H9 (cell line): ENCODE results near the gene BLMH. TPM values are rescaled to one million over a fixed set of nuclear protein-coding genes. Genes with fewer than 3 reads are reported as not detected.
"Not testable (repeated sequence)": the region's sequence is repeated elsewhere in the genome, so short reads cannot be mapped to it uniquely, and the experiment has no call there.

Experiments
- DNase-seq: peaks from one replicate; pipeline ENCODE4 v3.0.0-alpha.2; 2017
- H2AFZ ChIP-seq: one replicate; pipeline ENCODE4 v1.6.1; 2013; ENCODE audit warnings: mild to moderate bottlenecking, low read length, control low read depth, moderate library complexity
- H2AK5ac ChIP-seq: 2 replicates; pipeline ENCODE4 v1.6.1; 2013; ENCODE audit warnings: low read length, control low read depth, mixed read lengths; ENCODE audit not compliant: insufficient read length
- H2BK120ac ChIP-seq: one replicate; pipeline ENCODE4 v1.6.1; 2013; ENCODE audit warnings: low read depth, mild to moderate bottlenecking, low read length, control low read depth, inconsistent platforms; ENCODE audit not compliant: poor library complexity, severe bottlenecking
- H2BK12ac ChIP-seq: 2 replicates; pipeline ENCODE4 v1.6.1; 2013; ENCODE audit warnings: low read length, control low read depth, mixed read lengths, low read depth; ENCODE audit not compliant: insufficient read length
- H2BK15ac ChIP-seq: 2 replicates; pipeline ENCODE4 v1.6.1; 2013; ENCODE audit warnings: low read depth, low read length, control low read depth
- H2BK20ac ChIP-seq: one replicate; pipeline ENCODE4 v1.6.1; 2013; ENCODE audit warnings: low read depth, mild to moderate bottlenecking, low read length, control low read depth, inconsistent platforms; ENCODE audit not compliant: poor library complexity, severe bottlenecking
- H2BK5ac ChIP-seq: 2 replicates; pipeline ENCODE4 v1.6.1; 2013; ENCODE audit warnings: low read length, control low read depth, mixed read lengths; ENCODE audit not compliant: insufficient read length
- H3K14ac ChIP-seq: 2 replicates; pipeline ENCODE4 v1.6.1; 2013; ENCODE audit warnings: low read length, control low read depth; ENCODE audit not compliant: insufficient read depth
- H3K18ac ChIP-seq: 2 replicates; pipeline ENCODE4 v1.6.1; 2013; ENCODE audit warnings: low read depth, mild to moderate bottlenecking, mixed read lengths, low read length, control low read depth; ENCODE audit not compliant: insufficient read length
- H3K23ac ChIP-seq: 2 replicates; pipeline ENCODE4 v1.6.1; 2013; ENCODE audit warnings: low read length, control low read depth, mixed read lengths, low read depth; ENCODE audit not compliant: insufficient read length
- H3K23me2 ChIP-seq: 2 replicates; pipeline ENCODE4 v1.6.1; 2013; ENCODE audit warnings: low read depth, mild to moderate bottlenecking, mixed read lengths, low read length, control low read depth; ENCODE audit not compliant: insufficient read length, poor library complexity, severe bottlenecking
- H3K27ac ChIP-seq: 2 replicates; pipeline ENCODE4 v1.5.1; 2013; ENCODE audit warnings: low read length, control low read depth, mixed read lengths, low read depth; ENCODE audit not compliant: insufficient read length
- H3K27me3 ChIP-seq: 2 replicates; pipeline ENCODE4 v1.6.1; 2013; ENCODE audit warnings: low read length, control low read depth, inconsistent platforms; ENCODE audit not compliant: insufficient read depth
- H3K4ac ChIP-seq: 2 replicates; pipeline ENCODE4 v1.6.1; 2013; ENCODE audit warnings: low read depth, mild to moderate bottlenecking, control low read depth, inconsistent platforms, low read length, moderate library complexity
- H3K4me1 ChIP-seq: 2 replicates; pipeline ENCODE4 v1.6.1; 2013; ENCODE audit warnings: low read length, control low read depth, inconsistent platforms; ENCODE audit not compliant: insufficient read depth
- H3K4me2 ChIP-seq: 2 replicates; pipeline ENCODE4 v1.6.1; 2013; ENCODE audit warnings: low read length, control low read depth, mixed read lengths; ENCODE audit not compliant: insufficient read length, insufficient read depth
- H3K56ac ChIP-seq: 2 replicates; pipeline ENCODE4 v1.6.1; 2013; ENCODE audit warnings: low read depth, mild to moderate bottlenecking, mixed read lengths, low read length, control low read depth; ENCODE audit not compliant: insufficient read length
- H3K79me1 ChIP-seq: 2 replicates; pipeline ENCODE4 v1.6.1; 2013; ENCODE audit warnings: low read depth, mild to moderate bottlenecking, moderate library complexity, low read length, control low read depth, inconsistent platforms; ENCODE audit not compliant: insufficient read depth, poor library complexity, severe bottlenecking
- H3K79me2 ChIP-seq: 2 replicates; pipeline ENCODE4 v1.6.1; 2013; ENCODE audit warnings: low read length, control low read depth, inconsistent platforms; ENCODE audit not compliant: insufficient read depth
- H3K9ac ChIP-seq: 2 replicates; pipeline ENCODE4 v1.6.1; 2013; ENCODE audit warnings: low read length, control low read depth, mixed read lengths; ENCODE audit not compliant: insufficient read length; ENCODE audit errors: extremely low read depth
- H3K9me3 ChIP-seq: one replicate; pipeline ENCODE4 v1.6.1; 2013; ENCODE audit warnings: low read depth, low read length, inconsistent platforms; ENCODE audit not compliant: control insufficient read depth
- H3T11ph ChIP-seq: one replicate; pipeline ENCODE4 v1.6.1; 2013; ENCODE audit warnings: mild to moderate bottlenecking, low read length, control low read depth, inconsistent platforms
- H4K20me1 ChIP-seq: one replicate; pipeline ENCODE4 v1.6.1; 2013; ENCODE audit not compliant: control insufficient read depth, insufficient read length, insufficient read depth
- H4K5ac ChIP-seq: 2 replicates; pipeline ENCODE4 v1.6.1; 2013; ENCODE audit warnings: low read depth, mild to moderate bottlenecking, mixed read lengths, low read length, control low read depth; ENCODE audit not compliant: insufficient read length
- H4K8ac ChIP-seq: replicated peaks from 2 replicates; pipeline ENCODE4 v1.6.1; 2013; ENCODE audit warnings: low read length, control low read depth, mixed read lengths, low read depth; ENCODE audit not compliant: insufficient read length
- H4K91ac ChIP-seq: 2 replicates; pipeline ENCODE4 v1.6.1; 2013; ENCODE audit warnings: low read depth, mild to moderate bottlenecking, moderate library complexity, mixed read lengths, low read length, control low read depth; ENCODE audit not compliant: insufficient read length
- H3K27ac Mint-ChIP-seq, 3 experiments: 2 replicates in 2 of 3; 3 replicates in 1 of 3; pipeline ENCODE4 v1.8.0; 2020 to 2021; ENCODE audit warnings: mixed read lengths in 3 of 3, mild to moderate bottlenecking in 1 of 3, moderate library complexity in 1 of 3
- H3K27me3 Mint-ChIP-seq: 2 replicates; pipeline ENCODE4 v1.8.0; 2021; ENCODE audit warnings: low read depth, mild to moderate bottlenecking, moderate library complexity, mixed read lengths
- H3K36me3 Mint-ChIP-seq, 3 experiments: 2 replicates in 2 of 3; 3 replicates in 1 of 3; pipeline ENCODE4 v1.8.0; 2020 to 2021; ENCODE audit warnings: low read depth in 3 of 3, mixed read lengths in 3 of 3; ENCODE audit not compliant: insufficient read depth in 1 of 3
- H3K4me1 Mint-ChIP-seq, 2 experiments: 2 replicates each; pipeline ENCODE4 v1.8.0; 2020; ENCODE audit warnings: mixed read lengths in 2 of 2
- H3K4me3 Mint-ChIP-seq, 2 experiments: 2 replicates in 1 of 2; 3 replicates in 1 of 2; pipeline ENCODE4 v1.8.0; 2020 to 2021; ENCODE audit warnings: mild to moderate bottlenecking in 2 of 2, mixed read lengths in 2 of 2, moderate library complexity in 1 of 2
- H3K9me3 Mint-ChIP-seq, 2 experiments: 2 replicates in 1 of 2; 3 replicates in 1 of 2; pipeline ENCODE4 v1.8.0; 2020; ENCODE audit warnings: mild to moderate bottlenecking in 2 of 2, mixed read lengths in 2 of 2, moderate library complexity in 1 of 2
- WGBS: extraction: QIAGEN DNeasy Blood & Tissue Kit; methylation state at CpG from one replicate; pipeline ENCODE4 v1.1.7; 2013; ENCODE audit warnings: missing lambda C conversion rate, low lambda C conversion rate, mixed read lengths; ENCODE audit not compliant: insufficient read length; ENCODE audit errors: extremely low coverage; 5-methylcytosine and 5-hydroxymethylcytosine counted together
- total RNA-seq: library from RNA; stranded (reverse); gene quantifications from 2 replicates; pipeline ENCODE4 v1.2.1, GENCODE V29; 2021
- TF ChIP-seq, protein P1 (sequence below): fragments of 200-600 bp; sonication (generic); conservative IDR thresholded peaks from 3 replicates; pipeline ENCODE4 v1.8.0; 2021; ENCODE audit warnings: antibody characterized with exemption, mild to moderate bottlenecking

BLMH gene
- total RNA-seq, 1 experiment from 2014 or later, result 74.7 TPM

DNA sequence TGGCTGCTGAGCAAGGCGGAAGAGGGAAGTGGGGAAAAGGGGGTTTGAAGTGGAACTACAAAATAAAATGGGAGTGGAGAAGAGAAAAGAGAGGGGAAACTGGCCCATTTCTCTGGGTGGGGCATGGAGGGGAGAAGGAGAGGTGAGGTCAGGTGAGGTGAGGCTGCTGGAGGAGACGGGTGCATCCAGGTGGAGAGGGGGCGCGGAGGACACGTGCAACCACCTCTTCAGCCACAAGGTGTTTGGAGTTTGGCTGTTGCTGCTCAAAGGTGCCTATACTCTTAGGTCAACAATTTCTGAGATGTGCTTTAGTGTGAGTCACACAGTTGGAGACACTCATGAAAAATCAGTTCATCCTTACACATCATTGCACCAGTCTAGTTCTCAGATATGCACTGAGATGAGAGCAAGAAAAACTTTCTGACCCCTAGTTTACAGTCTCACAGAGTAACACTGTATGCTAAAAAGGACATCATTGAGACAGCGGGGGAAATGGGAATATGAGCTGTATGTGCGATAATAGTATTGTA lies 61.1 kb downstream of the BLMH start:
- H3K18ac ChIP-seq, result no peak overlapping the region
- no peak overlapping the region for H2BK12ac ChIP-seq
- peaks cover 61% of the 10 kb centered on the region for H3K27me3 Mint-ChIP-seq
- WGBS, result no CpG with 5 or more reads among the region's 7 CpGs
- H3K27me3 ChIP-seq, result peaks cover 17% of the 10 kb centered on the region; the same call in 1 of the 2 replicates
- H4K8ac ChIP-seq, result no peak overlapping the region
- H2BK15ac ChIP-seq, result no peak overlapping the region
- no peak overlapping the region for H4K5ac ChIP-seq
- H3K9me3 ChIP-seq, result no peaks in the 10 kb centered on the region
- H3K9ac ChIP-seq, result no peak overlapping the region
- peaks cover under 1% of the 10 kb centered on the region for H3K23me2 ChIP-seq
- no peaks in the 10 kb centered on the region for H4K20me1 ChIP-seq
- no peak overlapping the region for H3K27ac Mint-ChIP-seq
- H3K4me1 Mint-ChIP-seq, result peaks cover 3 to 5% of the 10 kb centered on the region in 2 experiments; a peak in 1 of 4 replicates
- H3K4ac ChIP-seq, result no peak overlapping the region
- no peak overlapping the region for H3K4me2 ChIP-seq
- H3K23ac ChIP-seq, result no peak overlapping the region
- no peak overlapping the region for H3K56ac ChIP-seq
- TF ChIP-seq, protein P1, sequence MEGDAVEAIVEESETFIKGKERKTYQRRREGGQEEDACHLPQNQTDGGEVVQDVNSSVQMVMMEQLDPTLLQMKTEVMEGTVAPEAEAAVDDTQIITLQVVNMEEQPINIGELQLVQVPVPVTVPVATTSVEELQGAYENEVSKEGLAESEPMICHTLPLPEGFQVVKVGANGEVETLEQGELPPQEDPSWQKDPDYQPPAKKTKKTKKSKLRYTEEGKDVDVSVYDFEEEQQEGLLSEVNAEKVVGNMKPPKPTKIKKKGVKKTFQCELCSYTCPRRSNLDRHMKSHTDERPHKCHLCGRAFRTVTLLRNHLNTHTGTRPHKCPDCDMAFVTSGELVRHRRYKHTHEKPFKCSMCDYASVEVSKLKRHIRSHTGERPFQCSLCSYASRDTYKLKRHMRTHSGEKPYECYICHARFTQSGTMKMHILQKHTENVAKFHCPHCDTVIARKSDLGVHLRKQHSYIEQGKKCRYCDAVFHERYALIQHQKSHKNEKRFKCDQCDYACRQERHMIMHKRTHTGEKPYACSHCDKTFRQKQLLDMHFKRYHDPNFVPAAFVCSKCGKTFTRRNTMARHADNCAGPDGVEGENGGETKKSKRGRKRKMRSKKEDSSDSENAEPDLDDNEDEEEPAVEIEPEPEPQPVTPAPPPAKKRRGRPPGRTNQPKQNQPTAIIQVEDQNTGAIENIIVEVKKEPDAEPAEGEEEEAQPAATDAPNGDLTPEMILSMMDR, result no peak; the same call in 2 of the 3 replicates
- H3K79me1 ChIP-seq, result no peaks in the 10 kb centered on the region
- no peaks in the 10 kb centered on the region; a peak in 1 of 7 replicates for H3K36me3 Mint-ChIP-seq
- no peak overlapping the region for H4K91ac ChIP-seq
- H3K27ac ChIP-seq, result no peak overlapping the region
- H3K4me1 ChIP-seq, result no peaks in the 10 kb centered on the region
- H2AFZ ChIP-seq, result no peak overlapping the region
- DNase-seq, result no peak
- H2BK20ac ChIP-seq, result no peak overlapping the region
- H2BK120ac ChIP-seq, result no peak overlapping the region
- H3K9me3 Mint-ChIP-seq, result no peaks in the 10 kb centered on the region
- H3K4me3 Mint-ChIP-seq, result no peak overlapping the region
- no peak overlapping the region for H2AK5ac ChIP-seq
- no peaks in the 10 kb centered on the region for H3K79me2 ChIP-seq
- no peak overlapping the region for H3K14ac ChIP-seq
- no peak overlapping the region for H2BK5ac ChIP-seq
- no peak overlapping the region for H3T11ph ChIP-seq

DNA sequence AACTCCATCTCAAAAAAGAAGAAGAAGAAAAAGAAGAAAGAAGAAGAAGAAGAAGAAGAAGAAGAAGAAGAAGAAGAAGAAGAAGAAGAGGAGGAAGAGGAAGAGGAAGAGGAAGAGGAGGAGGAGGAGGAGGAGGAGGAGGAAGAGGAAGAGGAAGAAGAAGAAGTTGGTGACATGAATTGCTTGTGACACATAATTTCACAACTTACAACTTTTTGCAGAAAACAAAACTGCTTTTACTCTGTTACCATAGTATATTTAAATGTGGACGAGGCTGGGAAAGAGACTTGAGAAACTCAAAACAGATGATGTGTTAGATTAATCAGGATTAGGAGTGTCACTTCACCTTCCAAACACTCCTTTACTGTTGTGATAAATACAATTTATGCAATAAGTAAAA lies 61.7 kb downstream of the BLMH start:
- no CpG with 5 or more reads among the region's 1 CpG for WGBS
- H3K4me2 ChIP-seq, H3K27ac ChIP-seq, H3K9ac ChIP-seq, H3K23me2 ChIP-seq, DNase-seq, H3K18ac ChIP-seq, H3K9me3 ChIP-seq, H2BK20ac ChIP-seq, H4K91ac ChIP-seq, H3K56ac ChIP-seq, H3T11ph ChIP-seq, H2AK5ac ChIP-seq, H3K4me1 ChIP-seq, H3K4me3 Mint-ChIP-seq, H3K27ac Mint-ChIP-seq, H3K4ac ChIP-seq, H3K9me3 Mint-ChIP-seq, H2BK120ac ChIP-seq, H3K79me2 ChIP-seq, H3K36me3 Mint-ChIP-seq, H4K5ac ChIP-seq, H2BK12ac ChIP-seq, H3K79me1 ChIP-seq, H3K14ac ChIP-seq, H2BK15ac ChIP-seq, H4K20me1 ChIP-seq, H4K8ac ChIP-seq, H2AFZ ChIP-seq, H2BK5ac ChIP-seq, H3K23ac ChIP-seq: not testable (repeated sequence)
- H3K4me1 Mint-ChIP-seq, result peaks cover 7 to 11% of the 10 kb centered on the region in 2 experiments
- H3K27me3 ChIP-seq, result peaks cover 11% of the 10 kb centered on the region; the same call in 1 of the 2 replicates
- H3K27me3 Mint-ChIP-seq, result peaks cover 57% of the 10 kb centered on the region
